OCI-LY7 (cell line): ENCODE data around the gene PTGDS. TPM values are rescaled to one million over a fixed set of nuclear protein-coding genes. Genes with fewer than 3 reads are reported as not detected.

Source experiments
- BruUV-seq: library from RNA; stranded (reverse); fragments of 400-500 nt; replicated peaks from 2 replicates; lab custom pipeline; 2021; lab: Mats Ljungman, UMichigan
- CTCF ChIA-PET: fragments of 300-600 bp; sonication (Branson Sonifier 250); formaldehyde crosslinking; loops from one replicate; lab custom pipeline; 2022; ENCODE audit warnings: antibody characterized with exemption; ENCODE audit not compliant: unreplicated experiment; lab: Charles Lee
- POLR2A ChIA-PET: fragments of 300-600 bp; sonication (Branson Sonifier 250); formaldehyde crosslinking; loops from one replicate; lab custom pipeline; 2022; ENCODE audit warnings: antibody characterized with exemption; lab: Charles Lee
- DNase-seq: peaks from one replicate; pipeline ENCODE4 v3.0.0-alpha.2; 2015; ENCODE audit warnings: low spot score
- H2AFZ ChIP-seq: fragments of 200-600 bp; sonication (generic), shearing (Covaris generic); 2 replicates; pipeline ENCODE4 v1.6.1; 2014; ENCODE audit warnings: mild to moderate bottlenecking, antibody characterized with exemption, low read length, moderate library complexity
- H3K27ac ChIP-seq: fragments of 200-600 bp; sonication (generic); 2 replicates; pipeline ENCODE4 v1.5.1; 2014; ENCODE audit warnings: mixed run types, low read depth, mild to moderate bottlenecking, moderate library complexity, low read length, inconsistent platforms; ENCODE audit not compliant: poor library complexity, severe bottlenecking
- H3K36me3 ChIP-seq: fragments of 200-600 bp; sonication (generic); 2 replicates; pipeline ENCODE4 v1.6.1; 2014; ENCODE audit warnings: mild to moderate bottlenecking, antibody characterized with exemption, low read length, moderate library complexity, mixed read lengths; ENCODE audit not compliant: insufficient read depth
- H3K4me1 ChIP-seq: fragments of 200-600 bp; sonication (generic); 2 replicates; pipeline ENCODE4 v1.5.1; 2014; ENCODE audit warnings: mild to moderate bottlenecking, low read length; ENCODE audit not compliant: insufficient read depth, poor library complexity, severe bottlenecking
- H3K4me2 ChIP-seq: fragments of 200-600 bp; sonication (generic); 2 replicates; pipeline ENCODE4 v1.6.1; 2014; ENCODE audit warnings: mild to moderate bottlenecking, low read length
- H3K4me3 ChIP-seq: fragments of 200-600 bp; sonication (generic); 2 replicates; pipeline ENCODE4 v1.5.1; 2014; ENCODE audit warnings: mild to moderate bottlenecking, low read depth, low read length; ENCODE audit not compliant: poor library complexity, severe bottlenecking
- H3K79me2 ChIP-seq: fragments of 200-600 bp; sonication (generic); 2 replicates; pipeline ENCODE4 v1.6.1; 2016; ENCODE audit warnings: low read depth, mild to moderate bottlenecking, low read length, moderate library complexity, mixed read lengths; ENCODE audit not compliant: insufficient read depth
- H3K9me2 ChIP-seq: fragments of 200-600 bp; sonication (generic); 2 replicates; pipeline ENCODE4 v1.6.1; 2016; ENCODE audit warnings: mild to moderate bottlenecking, low read length, mixed read lengths; ENCODE audit not compliant: insufficient read depth
- H3K9me3 ChIP-seq: fragments of 200-600 bp; sonication (generic); 2 replicates; pipeline ENCODE4 v1.6.1; 2014; ENCODE audit warnings: mild to moderate bottlenecking, mixed run types, low read length, mixed read lengths
- H4K20me1 ChIP-seq: fragments of 200-600 bp; sonication (generic); 2 replicates; pipeline ENCODE4 v1.6.1; 2014; ENCODE audit warnings: mild to moderate bottlenecking, antibody characterized with exemption, low read length, moderate library complexity, mixed read lengths; ENCODE audit not compliant: insufficient read depth
- EZH2phosphoT487 ChIP-seq: fragments of 200-600 bp; sonication (generic); IDR thresholded peaks from 2 replicates; pipeline ENCODE4 v1.6.1; 2018; ENCODE audit warnings: low read depth, borderline replicate concordance, mild to moderate bottlenecking, mixed run types, antibody characterized with exemption, low read length, moderate library complexity, mixed read lengths
- intact Hi-C: fragments of 100-400 bp; cut with micrococcal nuclease; formaldehyde crosslinking; loops from one replicate; pipeline ENCODE4 v1.10.0; 2022; ENCODE audit not compliant: unreplicated experiment
- total RNA-seq, 2 experiments: library from RNA; depleted of rRNA in 1 of 2; stranded (reverse); fragments of >200 nt in 1 of 2; shearing (Covaris generic) in 1 of 2; gene quantifications; 2 replicates each; pipeline ENCODE4 v1.2.3, GENCODE V29; 2014 to 2022
- TF ChIP-seq, protein P1 (sequence below): fragments of 200-600 bp; sonication (generic); conservative IDR thresholded peaks from 2 replicates; pipeline ENCODE4 v1.5.1; 2014; ENCODE audit warnings: mild to moderate bottlenecking, antibody characterized with exemption, low read length, moderate library complexity, mixed read lengths

The PTGDS gene
- total RNA-seq, 2 experiments from 2014 or later = not detected

DNA sequence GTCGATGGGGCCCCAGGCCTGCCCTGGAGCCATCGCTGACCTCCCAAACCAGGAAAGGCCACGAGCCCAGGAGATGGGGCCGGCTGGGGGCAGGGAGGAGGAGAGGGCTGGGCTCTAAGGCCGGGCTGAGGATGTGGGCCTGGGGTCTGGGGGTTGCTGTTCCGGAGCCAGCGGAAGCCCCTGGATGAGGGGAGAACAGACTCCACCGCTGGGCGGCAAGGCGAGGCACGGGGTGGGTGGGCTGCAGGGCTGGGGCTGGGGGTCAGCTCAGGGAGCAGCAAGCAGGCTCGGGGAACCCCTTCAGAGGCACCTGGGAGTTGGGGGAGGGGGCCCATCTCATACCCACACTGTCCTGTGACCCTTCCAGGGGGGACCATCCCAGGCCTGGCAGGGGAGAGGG lies 13.6 kb upstream of the PTGDS start:
- TF ChIP-seq, protein P1, sequence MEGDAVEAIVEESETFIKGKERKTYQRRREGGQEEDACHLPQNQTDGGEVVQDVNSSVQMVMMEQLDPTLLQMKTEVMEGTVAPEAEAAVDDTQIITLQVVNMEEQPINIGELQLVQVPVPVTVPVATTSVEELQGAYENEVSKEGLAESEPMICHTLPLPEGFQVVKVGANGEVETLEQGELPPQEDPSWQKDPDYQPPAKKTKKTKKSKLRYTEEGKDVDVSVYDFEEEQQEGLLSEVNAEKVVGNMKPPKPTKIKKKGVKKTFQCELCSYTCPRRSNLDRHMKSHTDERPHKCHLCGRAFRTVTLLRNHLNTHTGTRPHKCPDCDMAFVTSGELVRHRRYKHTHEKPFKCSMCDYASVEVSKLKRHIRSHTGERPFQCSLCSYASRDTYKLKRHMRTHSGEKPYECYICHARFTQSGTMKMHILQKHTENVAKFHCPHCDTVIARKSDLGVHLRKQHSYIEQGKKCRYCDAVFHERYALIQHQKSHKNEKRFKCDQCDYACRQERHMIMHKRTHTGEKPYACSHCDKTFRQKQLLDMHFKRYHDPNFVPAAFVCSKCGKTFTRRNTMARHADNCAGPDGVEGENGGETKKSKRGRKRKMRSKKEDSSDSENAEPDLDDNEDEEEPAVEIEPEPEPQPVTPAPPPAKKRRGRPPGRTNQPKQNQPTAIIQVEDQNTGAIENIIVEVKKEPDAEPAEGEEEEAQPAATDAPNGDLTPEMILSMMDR = no peak
- no peak for TF ChIP-seq EZH2phosphoT487
- Histone ChIP-seq H3K4me2 (no peak overlapping the region), H3K79me2 (no peaks in the 10 kb centered on the region), H3K9me2 (no peaks in the 10 kb centered on the region), H3K27ac (no peak overlapping the region), H4K20me1 (no peaks in the 10 kb centered on the region), H3K9me3 (no peaks in the 10 kb centered on the region), H2AFZ (no peak overlapping the region), H3K4me3 (no peak overlapping the region), H3K36me3 (no peaks in the 10 kb centered on the region), H3K4me1 (peaks cover 8% of the 10 kb centered on the region)
- intact Hi-C loops = no loop called here
- BruUV-seq = no TSS peak
- no peak for DNase-seq
- ChIA-PET CTCF (no interaction called here), POLR2A (no interaction called here)

DNA sequence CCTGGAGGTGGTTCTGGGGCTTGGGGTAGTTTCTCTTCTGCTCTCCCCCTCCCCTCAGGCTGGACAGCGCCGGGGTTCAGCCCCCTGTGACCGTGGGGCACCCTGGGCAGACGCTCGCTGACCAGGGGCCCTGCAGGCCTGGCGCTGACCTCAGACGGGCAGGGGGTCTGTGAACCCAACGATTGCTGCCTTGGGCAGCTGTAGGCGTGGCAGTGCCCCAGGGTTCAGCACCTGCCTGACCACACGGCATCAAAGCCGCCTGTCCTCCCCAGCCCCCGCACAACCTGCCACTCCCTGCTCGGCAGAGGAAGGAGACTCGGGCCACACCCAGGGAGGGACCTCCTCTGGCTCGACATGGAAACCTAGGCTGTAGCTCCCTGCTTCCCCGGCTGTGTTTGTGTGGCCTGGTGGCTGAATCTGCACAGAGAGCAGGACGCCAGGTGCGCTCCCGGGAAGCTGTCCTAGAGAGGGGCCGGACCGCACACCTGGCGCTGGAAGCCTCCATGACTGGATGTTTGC lies 13.1 kb upstream of the PTGDS start:
- H3K4me2 ChIP-seq = no peak overlapping the region
- no peaks in the 10 kb centered on the region for H3K9me3 ChIP-seq
- intact Hi-C loops = no loop called here
- peaks cover 8% of the 10 kb centered on the region for H3K4me1 ChIP-seq
- POLR2A ChIA-PET = no interaction called here
- no peak overlapping the region for H2AFZ ChIP-seq
- H3K4me3 ChIP-seq = no peak overlapping the region
- H3K27ac ChIP-seq = no peak overlapping the region
- CTCF ChIA-PET = no interaction called here
- no peaks in the 10 kb centered on the region for H3K36me3 ChIP-seq
- DNase-seq = no peak
- TF ChIP-seq, protein P1 = no peak
- TF ChIP-seq EZH2phosphoT487 = no peak
- no peaks in the 10 kb centered on the region for H4K20me1 ChIP-seq
- no TSS peak for BruUV-seq
- H3K79me2 ChIP-seq = no peaks in the 10 kb centered on the region
- H3K9me2 ChIP-seq = no peaks in the 10 kb centered on the region

DNA sequence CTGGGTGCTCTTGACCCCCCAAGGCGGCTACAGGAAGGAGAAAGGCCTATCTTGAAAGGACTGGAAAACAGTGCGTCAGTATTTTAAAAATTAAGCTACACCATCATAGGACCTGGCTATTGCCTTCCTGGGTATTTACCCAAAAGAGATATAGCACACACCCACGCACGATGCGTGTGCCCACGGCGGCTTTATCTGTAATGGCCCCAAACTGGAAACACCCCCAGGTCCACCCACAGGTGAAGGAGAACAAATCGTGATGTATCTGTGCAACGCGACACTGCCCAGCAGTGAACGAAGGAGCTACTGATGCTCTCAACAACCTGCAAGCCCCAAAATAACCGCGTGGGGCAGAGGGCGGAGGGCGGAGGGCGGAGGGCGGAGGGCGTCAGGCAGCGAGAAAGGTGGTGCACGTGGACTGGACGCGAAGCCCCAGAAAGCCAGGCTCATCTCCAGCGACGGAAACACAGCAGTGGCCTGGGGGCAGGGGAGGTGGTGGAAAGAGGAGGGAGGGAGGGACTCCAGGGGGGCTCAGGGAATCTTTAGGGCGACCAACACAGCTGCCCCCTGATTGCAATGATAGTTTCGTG lies 12.4 kb upstream of the PTGDS start:
- DNase-seq = no peak
- no peak overlapping the region for H3K4me3 ChIP-seq
- CTCF ChIA-PET = interaction anchor here (0.7 kb wide), 1 partner anchor 14 kb away, joined by 3 read pairs; no protein-coding TSS in a partner anchor
- BruUV-seq = no TSS peak
- H3K27ac ChIP-seq = no peak overlapping the region
- H4K20me1 ChIP-seq = no peaks in the 10 kb centered on the region
- H3K4me2 ChIP-seq = no peak overlapping the region
- no peaks in the 10 kb centered on the region for H3K36me3 ChIP-seq
- POLR2A ChIA-PET = interaction anchor here (0.7 kb wide), 1 partner anchor 37 kb away, joined by 4 read pairs; no protein-coding TSS in a partner anchor
- H3K9me3 ChIP-seq = no peaks in the 10 kb centered on the region
- no peaks in the 10 kb centered on the region for H3K79me2 ChIP-seq
- H3K4me1 ChIP-seq = peaks cover 8% of the 10 kb centered on the region
- TF ChIP-seq, protein P1 = no peak
- no peak for TF ChIP-seq EZH2phosphoT487
- no peak overlapping the region for H2AFZ ChIP-seq
- intact Hi-C loops = no loop called here
- no peaks in the 10 kb centered on the region for H3K9me2 ChIP-seq
